ENCODE data around the gene UNG. TPM values are rescaled to one million over a fixed set of nuclear protein-coding genes. Genes with fewer than 3 reads are reported as not detected.

The UNG gene
- total and polyA plus RNA-seq, 2 experiments from 2014 or later = 90.5 to 209 TPM

DNA sequence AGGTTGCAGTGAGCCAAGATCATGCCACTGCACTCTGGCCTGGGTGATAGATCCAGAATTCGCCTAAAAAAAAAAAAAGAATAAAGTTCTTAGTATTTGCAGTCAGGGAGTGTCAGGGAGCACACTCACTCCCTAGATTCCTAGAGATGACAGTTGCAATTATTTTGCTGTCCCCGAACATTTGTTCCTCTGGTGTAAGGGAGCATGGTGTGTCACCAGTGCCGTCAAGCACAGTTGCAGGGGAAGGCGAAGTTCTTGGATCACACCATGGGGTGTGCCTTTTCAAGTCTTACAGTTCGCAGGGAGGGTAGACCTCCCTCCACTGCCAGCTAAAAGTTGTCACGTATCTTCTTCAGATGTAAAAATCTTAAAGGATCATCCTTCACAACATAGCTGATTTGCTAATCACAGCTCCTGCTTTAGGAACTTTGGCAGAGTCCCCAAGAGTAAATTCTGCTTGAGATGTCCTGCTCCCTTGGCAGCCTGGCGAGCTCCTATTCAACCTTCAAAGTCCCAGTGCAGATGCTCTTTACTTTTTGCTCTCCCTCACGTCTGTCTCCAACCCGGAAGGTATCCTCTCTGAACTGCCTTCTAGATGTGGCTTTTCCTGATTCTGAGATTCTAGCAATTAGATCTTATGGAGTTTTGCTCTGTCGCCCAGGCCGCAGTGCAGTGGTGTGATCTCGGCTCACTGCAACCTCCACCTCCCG lies 30.3 kb downstream of the UNG start:
- TF ChIP-seq, protein P1, sequence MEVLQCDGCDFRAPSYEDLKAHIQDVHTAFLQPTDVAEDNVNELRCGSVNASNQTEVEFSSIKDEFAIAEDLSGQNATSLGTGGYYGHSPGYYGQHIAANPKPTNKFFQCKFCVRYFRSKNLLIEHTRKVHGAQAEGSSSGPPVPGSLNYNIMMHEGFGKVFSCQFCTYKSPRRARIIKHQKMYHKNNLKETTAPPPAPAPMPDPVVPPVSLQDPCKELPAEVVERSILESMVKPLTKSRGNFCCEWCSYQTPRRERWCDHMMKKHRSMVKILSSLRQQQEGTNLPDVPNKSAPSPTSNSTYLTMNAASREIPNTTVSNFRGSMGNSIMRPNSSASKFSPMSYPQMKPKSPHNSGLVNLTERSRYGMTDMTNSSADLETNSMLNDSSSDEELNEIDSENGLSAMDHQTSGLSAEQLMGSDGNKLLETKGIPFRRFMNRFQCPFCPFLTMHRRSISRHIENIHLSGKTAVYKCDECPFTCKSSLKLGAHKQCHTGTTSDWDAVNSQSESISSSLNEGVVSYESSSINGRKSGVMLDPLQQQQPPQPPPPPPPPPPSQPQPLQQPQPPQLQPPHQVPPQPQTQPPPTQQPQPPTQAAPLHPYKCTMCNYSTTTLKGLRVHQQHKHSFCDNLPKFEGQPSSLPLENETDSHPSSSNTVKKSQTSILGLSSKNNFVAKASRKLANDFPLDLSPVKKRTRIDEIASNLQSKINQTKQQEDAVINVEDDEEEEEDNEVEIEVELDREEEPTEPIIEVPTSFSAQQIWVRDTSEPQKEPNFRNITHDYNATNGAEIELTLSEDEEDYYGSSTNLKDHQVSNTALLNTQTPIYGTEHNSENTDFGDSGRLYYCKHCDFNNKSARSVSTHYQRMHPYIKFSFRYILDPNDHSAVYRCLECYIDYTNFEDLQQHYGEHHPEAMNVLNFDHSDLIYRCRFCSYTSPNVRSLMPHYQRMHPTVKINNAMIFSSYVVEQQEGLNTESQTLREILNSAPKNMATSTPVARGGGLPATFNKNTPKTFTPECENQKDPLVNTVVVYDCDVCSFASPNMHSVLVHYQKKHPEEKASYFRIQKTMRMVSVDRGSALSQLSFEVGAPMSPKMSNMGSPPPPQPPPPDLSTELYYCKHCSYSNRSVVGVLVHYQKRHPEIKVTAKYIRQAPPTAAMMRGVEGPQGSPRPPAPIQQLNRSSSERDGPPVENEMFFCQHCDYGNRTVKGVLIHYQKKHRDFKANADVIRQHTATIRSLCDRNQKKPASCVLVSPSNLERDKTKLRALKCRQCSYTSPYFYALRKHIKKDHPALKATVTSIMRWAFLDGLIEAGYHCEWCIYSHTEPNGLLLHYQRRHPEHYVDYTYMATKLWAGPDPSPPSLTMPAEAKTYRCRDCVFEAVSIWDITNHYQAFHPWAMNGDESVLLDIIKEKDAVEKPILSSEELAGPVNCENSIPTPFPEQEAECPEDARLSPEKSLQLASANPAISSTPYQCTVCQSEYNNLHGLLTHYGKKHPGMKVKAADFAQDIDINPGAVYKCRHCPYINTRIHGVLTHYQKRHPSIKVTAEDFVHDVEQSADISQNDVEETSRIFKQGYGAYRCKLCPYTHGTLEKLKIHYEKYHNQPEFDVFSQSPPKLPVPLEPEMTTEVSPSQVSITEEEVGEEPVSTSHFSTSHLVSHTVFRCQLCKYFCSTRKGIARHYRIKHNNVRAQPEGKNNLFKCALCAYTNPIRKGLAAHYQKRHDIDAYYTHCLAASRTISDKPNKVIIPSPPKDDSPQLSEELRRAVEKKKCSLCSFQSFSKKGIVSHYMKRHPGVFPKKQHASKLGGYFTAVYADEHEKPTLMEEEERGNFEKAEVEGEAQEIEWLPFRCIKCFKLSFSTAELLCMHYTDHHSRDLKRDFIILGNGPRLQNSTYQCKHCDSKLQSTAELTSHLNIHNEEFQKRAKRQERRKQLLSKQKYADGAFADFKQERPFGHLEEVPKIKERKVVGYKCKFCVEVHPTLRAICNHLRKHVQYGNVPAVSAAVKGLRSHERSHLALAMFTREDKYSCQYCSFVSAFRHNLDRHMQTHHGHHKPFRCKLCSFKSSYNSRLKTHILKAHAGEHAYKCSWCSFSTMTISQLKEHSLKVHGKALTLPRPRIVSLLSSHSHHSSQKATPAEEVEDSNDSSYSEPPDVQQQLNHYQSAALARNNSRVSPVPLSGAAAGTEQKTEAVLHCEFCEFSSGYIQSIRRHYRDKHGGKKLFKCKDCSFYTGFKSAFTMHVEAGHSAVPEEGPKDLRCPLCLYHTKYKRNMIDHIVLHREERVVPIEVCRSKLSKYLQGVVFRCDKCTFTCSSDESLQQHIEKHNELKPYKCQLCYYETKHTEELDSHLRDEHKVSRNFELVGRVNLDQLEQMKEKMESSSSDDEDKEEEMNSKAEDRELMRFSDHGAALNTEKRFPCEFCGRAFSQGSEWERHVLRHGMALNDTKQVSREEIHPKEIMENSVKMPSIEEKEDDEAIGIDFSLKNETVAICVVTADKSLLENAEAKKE (CRISPR knock-in tag; IDR thresholded peaks at IDR 0.05) = no peak
- TF ChIP-seq EZH2phosphoT487 (IDR thresholded peaks at IDR 0.05; ENCODE audit: unreplicated experiment) (no peak), NANOG (IDR thresholded peaks at IDR 0.05; ENCODE audit: borderline replicate concordance) (no peak), EZH2 (IDR thresholded peaks at IDR 0.05; ENCODE audit: low read depth, unreplicated experiment) (no peak), POLR2AphosphoS5 (IDR thresholded peaks at IDR 0.05; ENCODE audit: low read depth) (no peak), CREB1 (CRISPR knock-in tag; IDR thresholded peaks at IDR 0.05; ENCODE audit: low read depth) (no peak)
- TF ChIP-seq, protein P2, sequence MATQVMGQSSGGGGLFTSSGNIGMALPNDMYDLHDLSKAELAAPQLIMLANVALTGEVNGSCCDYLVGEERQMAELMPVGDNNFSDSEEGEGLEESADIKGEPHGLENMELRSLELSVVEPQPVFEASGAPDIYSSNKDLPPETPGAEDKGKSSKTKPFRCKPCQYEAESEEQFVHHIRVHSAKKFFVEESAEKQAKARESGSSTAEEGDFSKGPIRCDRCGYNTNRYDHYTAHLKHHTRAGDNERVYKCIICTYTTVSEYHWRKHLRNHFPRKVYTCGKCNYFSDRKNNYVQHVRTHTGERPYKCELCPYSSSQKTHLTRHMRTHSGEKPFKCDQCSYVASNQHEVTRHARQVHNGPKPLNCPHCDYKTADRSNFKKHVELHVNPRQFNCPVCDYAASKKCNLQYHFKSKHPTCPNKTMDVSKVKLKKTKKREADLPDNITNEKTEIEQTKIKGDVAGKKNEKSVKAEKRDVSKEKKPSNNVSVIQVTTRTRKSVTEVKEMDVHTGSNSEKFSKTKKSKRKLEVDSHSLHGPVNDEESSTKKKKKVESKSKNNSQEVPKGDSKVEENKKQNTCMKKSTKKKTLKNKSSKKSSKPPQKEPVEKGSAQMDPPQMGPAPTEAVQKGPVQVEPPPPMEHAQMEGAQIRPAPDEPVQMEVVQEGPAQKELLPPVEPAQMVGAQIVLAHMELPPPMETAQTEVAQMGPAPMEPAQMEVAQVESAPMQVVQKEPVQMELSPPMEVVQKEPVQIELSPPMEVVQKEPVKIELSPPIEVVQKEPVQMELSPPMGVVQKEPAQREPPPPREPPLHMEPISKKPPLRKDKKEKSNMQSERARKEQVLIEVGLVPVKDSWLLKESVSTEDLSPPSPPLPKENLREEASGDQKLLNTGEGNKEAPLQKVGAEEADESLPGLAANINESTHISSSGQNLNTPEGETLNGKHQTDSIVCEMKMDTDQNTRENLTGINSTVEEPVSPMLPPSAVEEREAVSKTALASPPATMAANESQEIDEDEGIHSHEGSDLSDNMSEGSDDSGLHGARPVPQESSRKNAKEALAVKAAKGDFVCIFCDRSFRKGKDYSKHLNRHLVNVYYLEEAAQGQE (IDR thresholded peaks at IDR 0.05; ENCODE audit: unreplicated experiment) = no peak
- TF ChIP-seq, protein P3, sequence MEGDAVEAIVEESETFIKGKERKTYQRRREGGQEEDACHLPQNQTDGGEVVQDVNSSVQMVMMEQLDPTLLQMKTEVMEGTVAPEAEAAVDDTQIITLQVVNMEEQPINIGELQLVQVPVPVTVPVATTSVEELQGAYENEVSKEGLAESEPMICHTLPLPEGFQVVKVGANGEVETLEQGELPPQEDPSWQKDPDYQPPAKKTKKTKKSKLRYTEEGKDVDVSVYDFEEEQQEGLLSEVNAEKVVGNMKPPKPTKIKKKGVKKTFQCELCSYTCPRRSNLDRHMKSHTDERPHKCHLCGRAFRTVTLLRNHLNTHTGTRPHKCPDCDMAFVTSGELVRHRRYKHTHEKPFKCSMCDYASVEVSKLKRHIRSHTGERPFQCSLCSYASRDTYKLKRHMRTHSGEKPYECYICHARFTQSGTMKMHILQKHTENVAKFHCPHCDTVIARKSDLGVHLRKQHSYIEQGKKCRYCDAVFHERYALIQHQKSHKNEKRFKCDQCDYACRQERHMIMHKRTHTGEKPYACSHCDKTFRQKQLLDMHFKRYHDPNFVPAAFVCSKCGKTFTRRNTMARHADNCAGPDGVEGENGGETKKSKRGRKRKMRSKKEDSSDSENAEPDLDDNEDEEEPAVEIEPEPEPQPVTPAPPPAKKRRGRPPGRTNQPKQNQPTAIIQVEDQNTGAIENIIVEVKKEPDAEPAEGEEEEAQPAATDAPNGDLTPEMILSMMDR (conservative IDR thresholded peaks at IDR 0.05; ENCODE audit: low read depth in 2 of 2) = no peak
- H3K27me3 ChIP-seq (ENCODE audit: insufficient read depth) = no peaks in the 10 kb centered on the region
- H4K20me1 ChIP-seq (replicated peaks; ENCODE audit: insufficient read depth) = no peaks in the 10 kb centered on the region
- no peaks in the 10 kb centered on the region for H3K79me2 ChIP-seq (replicated peaks; ENCODE audit: insufficient read depth)
- H3K4me2 ChIP-seq = no peak overlapping the region
- Mint-ChIP-seq H3K36me3 (ENCODE audit: low read depth) (no peaks in the 10 kb centered on the region; the same call in 2 of the 3 replicates), H3K9me3 (no peaks in the 10 kb centered on the region), H3K27me3 (ENCODE audit: insufficient read depth, low read depth, poor library complexity) (peaks cover 4% of the 10 kb centered on the region), H3K27ac (no peak overlapping the region), H3K4me1 (peaks cover 15% of the 10 kb centered on the region), H3K4me3 (no peak overlapping the region)
- DNase-seq (ENCODE audit: low spot score) (no peak), ATAC-seq (no peak)
- no peaks in the 10 kb centered on the region for H3K4me1 ChIP-seq (ENCODE audit: insufficient read depth)
- no peak overlapping the region for H3K4me3 ChIP-seq
- no peak overlapping the region for H3K27ac ChIP-seq (ENCODE audit: low read depth)
- no peaks in the 10 kb centered on the region for H3F3A ChIP-seq (replicated peaks; ENCODE audit: low read depth)
- H2AFZ ChIP-seq = no peak overlapping the region
- no peaks in the 10 kb centered on the region for H3K36me3 ChIP-seq (ENCODE audit: insufficient read depth)
- H3K9me2 ChIP-seq (ENCODE audit: insufficient read depth) = no peaks in the 10 kb centered on the region
